DMS114 treated with DMSO at 0.1 percent for 48 hours (cell line): ENCODE results near the gene SLC6A8.
"Not testable (repeated sequence)": the region's sequence is repeated elsewhere in the genome, so short reads cannot be mapped to it uniquely, and the experiment has no call there.

Experiments used
- DNase-seq: peaks from one replicate; lab custom pipeline; 2025; ENCODE audit not compliant: unreplicated experiment; lab: John Stamatoyannopoulos, UW

SLC6A8 gene

DNA sequence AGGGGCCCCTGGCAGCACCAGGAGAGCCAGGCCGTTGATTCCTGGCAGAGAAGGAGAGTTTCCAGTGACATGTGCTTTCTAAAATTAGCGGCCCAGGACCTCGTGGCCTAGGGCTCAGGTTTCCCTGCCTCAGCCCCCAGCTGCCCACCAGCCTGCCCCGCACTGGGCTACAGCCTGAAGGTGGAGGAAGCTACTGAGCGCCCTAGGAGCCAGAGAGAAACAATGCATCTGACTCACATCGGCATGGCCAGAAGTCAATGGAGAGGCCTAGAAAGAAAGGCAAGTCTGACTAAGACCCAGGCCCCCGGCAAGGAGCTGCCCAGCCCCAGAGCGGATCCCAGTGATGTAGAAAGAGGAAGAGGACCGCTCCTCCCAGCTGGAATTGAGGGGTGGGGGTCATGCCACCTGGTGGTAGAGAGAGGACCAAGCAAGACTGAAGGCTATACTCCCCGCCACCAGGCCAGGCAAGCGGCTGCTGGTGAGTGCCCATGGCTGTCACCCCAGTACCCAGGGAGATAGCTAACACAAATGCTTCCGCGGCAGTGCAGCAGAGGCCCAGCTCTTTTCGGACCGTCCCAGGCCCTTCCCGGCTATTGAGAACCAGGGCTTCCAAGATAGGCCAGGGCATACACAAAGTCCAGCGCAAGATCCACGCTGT lies 17.8 kb downstream of the SLC6A8 start:
- DNase-seq: not testable (repeated sequence)

DNA sequence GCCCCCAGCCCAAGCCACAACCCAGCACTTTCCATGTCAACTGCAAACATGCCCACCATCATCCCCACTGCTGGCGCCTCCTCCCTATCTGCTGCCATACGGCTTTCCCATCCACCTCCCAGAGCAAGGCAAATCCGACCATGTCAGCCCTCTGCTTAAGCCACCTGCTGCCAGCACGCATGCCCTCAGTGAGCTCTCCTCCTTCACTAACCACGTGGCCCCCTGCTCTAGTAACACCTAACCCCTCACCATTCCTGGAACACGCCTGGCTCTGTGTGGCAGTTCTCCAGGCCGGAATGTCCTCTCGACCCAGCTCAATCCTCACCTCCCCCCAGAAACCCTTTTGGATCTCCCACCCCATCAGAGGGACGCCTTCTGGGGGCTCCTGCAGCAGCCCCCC lies 19.1 kb downstream of the SLC6A8 start:
- DNase-seq: no peak

DNA sequence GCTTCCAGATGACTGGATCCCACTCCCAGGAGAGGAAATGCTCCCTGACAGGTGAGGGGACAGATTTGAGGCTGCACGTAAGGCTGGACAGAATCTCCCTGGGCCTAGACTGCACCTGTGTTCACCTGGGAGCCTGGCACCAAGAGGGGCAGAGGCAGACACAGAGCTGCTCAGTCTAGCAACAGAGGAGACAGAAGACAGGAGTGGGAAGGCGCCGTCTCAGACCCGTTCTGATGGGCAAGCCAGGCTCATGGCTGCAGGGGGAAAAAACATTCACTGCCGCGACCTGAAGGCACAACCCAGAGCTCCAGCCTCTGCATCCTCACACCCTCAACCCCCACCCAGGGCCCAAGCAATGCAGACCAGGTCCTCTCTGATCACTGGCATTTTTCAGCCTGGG lies 19.7 kb downstream of the SLC6A8 start:
- DNase-seq: no peak

DNA sequence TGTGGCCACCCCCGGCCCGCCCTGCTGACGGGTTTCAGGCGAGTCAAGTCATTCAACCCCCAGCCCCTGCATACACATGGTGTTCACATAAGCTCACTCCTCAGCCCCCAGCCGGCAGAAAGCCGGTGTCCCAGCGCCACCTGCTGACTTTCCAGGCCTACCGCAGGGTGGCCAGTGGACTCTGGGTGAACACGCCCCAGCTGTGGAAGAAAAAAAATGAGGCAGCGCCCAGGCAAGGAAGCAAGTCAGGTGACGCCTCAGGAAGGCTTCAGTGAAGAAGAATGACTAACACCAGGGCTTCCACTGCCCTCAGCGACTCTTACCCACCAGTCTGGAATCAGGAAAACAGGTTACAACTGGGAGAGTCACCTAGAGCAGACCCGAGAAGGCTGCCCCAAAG lies 20.7 kb downstream of the SLC6A8 start:
- DNase-seq: peak; percentile 4

DNA sequence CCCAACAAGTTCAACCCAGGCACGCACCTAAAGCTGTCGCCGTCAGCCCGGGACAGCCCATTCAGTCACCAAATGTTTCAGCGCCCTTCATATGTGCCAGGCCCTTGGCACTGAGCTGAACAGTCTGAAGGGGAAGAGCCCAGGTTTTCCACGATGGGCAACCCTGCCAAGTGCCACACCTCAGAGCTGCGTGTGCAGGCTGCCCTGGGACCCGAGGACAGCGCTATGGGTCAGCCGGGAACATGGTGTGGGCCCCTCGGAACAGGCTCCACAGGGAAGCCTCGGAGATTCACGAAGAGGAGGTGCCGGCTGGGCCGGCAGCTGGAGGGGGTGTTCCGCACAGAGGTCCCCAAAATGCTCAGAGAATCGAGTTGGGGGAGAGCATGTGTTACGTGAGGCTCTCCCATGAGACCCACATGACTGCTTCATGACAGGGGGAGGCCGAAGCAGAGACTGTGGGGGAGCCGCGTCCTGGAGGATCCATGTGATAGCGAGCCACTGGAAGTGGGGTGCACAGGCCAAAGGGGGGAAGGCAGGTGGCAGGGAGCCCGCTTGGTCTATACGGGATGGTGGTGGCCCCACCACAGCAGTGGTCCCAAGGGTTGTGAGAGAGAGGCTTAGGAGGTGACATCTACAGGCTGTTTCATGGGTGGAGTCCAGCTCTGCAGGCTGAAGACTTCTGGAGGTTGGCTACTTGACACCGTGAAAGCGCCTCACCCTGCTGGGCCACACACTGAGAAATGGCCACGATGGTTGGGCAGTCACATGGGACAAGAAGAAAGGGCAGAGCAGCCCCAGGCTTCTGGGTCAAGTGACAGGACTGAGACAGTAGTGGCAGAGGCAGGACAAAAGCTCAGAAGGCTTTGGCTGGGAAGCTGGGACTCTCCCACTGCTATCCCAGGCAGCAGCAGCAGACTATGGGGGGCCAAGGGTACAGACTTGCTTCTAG lies 22.3 kb downstream of the SLC6A8 start:
- DNase-seq: no peak

DNA sequence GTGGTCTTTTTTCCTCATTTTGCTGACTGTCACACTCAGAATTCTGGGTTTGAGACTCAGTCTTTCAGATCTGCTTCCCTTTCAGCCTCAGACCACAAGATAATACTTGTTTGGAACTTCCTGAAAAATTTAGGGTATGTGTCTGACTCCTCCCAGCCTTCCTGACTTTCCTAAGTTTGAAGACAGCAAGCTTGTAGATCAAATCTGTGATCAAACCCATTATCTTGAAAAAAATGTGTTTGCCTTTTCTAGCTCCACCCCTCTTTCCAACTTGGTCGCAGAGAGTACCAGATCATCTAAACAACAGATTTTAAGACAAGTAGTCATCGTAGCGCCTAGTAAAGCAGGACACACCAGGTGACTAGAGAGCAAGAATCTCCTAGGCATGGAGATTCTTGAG lies 26.5 kb downstream of the SLC6A8 start:
- no peak for DNase-seq

DNA sequence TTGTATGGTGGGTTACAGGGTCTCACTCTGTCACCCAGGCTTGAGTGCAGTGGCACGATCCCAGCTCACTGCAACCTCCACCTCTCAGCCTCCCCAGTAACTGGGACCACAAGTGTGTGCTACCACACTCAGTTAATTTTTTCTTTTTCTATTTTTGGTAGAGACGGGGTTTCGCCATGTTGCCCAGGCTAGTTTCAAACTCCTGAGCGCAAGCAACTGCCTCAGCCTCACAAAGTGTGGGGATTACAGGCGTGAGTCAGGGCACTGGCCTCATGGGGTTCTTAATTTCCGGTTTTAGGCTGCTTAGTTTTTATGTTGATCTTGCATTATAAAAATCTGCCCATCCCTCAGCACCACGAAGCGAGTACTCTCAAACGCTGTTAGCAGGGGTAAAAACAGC lies 29.7 kb downstream of the SLC6A8 start:
- DNase-seq: no peak

DNA sequence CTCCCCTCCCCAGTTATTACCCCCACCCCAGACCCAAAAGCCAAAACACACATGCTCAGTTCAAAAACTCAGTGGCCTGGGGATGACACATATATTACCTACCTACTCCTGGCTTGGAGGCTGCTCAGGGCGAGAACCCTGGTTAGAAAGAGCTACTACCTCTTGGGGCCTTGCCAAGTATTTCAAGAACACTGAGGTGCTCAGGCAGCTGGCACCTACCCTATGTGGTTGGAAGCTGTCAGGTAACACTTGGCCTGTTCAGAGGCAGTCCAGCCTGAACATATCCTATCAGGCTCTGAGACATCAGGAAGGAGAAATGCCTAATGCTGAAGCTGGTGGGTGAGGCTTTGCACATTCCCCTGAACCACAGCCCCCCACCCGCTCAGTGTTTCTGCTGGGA lies 31.5 kb downstream of the SLC6A8 start:
- DNase-seq: no peak

DNA sequence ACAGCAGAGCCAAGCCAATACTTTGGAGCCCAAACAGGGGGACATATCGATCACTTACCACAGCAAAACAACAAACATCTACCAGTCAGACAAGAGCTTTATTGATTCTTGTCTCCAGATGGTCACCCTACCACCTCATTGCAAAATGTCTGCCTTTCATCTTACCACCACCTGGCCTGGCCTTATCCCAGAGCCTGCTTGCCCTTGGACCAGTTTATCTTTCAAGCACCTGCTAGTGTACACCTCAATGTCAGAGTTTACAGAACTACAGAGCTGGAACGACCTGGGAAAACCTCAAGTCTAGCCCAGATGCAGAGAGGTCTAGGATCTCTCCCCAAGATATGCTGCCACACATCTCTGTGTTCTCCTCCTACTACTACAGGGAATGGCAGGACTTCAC lies 32.0 kb downstream of the SLC6A8 start:
- DNase-seq: no peak

DNA sequence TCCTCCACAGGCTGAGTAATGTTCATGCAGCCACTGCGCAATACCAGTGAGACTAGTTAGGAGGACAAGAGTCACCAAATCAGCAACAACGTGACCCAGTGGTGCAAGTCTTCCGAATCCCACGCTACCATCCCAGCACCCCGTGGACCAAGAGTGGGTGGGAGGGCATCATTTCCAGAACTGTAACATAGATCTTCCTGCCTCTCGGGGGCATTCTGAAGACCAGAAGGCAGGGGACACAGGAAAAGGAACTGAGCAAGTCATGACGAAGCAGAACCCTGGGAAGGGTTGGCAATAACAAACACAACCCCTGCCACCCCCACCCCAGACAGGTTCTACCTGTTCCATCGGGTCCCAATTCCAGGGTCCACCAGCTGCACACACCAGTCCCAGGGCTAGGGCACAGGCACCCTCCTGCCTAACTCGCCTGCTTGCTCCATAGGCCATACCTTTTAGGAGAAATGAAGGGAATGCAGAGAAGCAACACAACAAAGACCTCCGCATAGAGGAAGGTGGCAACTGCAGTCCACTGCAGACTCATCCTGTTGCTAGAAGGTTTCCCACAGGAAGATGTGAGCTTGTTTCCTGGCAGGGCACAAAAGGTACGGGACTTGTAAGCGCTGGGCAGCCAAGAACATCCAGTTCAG lies 35.1 kb downstream of the SLC6A8 start:
- DNase-seq: no peak

DNA sequence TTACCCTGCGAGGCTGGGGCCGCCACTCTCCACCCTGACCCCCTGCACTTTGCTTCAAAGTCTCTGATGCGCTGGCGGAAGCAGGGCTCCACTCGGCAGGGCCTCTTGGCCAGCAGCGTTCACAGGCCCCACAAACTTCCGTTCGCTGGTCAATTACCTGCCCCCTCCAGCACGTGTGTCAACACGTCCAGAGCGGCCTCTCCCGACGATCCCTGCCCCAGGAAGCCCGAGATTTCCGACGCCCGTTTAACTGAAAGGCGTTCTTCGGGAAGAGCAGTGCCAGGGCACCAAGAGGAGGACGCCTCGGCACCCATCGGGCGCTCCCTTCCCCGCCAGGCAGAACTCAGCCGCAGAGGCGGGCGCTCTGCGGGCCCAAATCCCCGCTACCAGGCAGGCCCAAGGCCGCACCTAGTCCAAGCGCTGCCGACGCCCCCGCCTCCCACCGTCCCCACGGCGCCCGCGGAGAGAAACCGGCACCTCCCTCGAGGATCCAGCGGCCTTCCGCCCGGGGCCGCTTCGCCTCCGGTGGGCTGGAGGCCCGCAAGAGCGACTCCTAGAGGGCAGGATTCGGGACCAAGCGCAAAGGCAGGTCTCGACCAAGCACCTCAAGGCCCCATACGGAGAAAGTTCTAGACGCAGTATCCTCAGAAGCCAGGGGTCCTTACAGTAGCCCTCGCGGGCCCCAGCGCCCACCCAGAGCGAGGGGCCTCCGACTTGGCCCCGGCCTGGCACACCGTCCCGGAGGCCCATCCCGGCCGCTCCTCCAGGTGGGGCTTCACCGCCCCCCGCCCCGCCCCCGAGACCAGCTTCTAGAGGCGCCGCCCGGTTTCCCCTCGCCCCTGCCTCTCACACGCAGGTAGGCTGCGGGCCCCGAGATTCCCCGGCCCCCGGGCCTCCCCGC lies 35.9 kb downstream of the SLC6A8 start:
- DNase-seq: no peak

DNA sequence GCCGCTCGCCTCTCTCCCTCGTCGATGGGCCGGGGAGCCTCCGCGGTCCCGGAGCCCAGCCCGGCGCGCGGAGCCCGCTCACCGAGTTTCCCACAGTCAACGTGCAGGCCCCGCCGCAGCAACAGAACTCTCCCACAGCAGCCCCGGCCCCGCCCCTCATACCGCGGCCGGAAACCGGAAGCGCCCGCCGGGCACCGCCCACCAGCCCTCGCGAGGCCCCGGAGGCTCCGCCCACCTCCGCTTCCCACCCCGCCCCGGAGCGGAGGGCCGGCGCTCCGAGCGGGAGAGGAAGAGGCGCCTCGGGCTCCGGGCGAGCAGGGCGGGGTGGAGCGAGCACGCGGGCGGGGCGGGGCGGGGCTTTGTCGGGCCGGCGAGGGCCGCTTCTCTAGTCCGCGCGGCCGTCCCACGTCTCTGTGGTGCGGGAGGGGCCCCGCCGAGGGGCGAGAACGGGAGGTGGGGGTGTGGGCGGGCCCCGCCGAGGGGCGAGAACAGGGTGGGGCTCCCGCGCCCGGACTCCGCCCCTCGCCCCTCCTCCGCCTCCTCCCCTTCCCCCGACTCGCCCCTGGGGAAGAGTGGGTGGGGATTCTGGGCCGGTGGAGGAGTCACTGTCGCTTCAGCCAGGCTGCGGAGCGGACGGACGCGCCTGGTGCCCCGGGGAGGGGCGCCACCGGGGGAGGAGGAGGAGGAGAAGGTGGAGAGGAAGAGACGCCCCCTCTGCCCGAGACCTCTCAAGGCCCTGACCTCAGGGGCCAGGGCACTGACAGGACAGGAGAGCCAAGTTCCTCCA lies 36.7 kb downstream of the SLC6A8 start, which contains the start of the genes ABCD1 and BCAP31:
Gene ABCD1, plus strand, starts transcription at position 605 of the 787 bp plus-strand sequence. CDS start 411 bp downstream, outside the sequence.
Gene BCAP31, minus strand, starts transcription at position 136 of the 787 bp plus-strand sequence. CDS start 1,143 bp downstream, outside the sequence.
- peak; percentile 40 for DNase-seq

DNA sequence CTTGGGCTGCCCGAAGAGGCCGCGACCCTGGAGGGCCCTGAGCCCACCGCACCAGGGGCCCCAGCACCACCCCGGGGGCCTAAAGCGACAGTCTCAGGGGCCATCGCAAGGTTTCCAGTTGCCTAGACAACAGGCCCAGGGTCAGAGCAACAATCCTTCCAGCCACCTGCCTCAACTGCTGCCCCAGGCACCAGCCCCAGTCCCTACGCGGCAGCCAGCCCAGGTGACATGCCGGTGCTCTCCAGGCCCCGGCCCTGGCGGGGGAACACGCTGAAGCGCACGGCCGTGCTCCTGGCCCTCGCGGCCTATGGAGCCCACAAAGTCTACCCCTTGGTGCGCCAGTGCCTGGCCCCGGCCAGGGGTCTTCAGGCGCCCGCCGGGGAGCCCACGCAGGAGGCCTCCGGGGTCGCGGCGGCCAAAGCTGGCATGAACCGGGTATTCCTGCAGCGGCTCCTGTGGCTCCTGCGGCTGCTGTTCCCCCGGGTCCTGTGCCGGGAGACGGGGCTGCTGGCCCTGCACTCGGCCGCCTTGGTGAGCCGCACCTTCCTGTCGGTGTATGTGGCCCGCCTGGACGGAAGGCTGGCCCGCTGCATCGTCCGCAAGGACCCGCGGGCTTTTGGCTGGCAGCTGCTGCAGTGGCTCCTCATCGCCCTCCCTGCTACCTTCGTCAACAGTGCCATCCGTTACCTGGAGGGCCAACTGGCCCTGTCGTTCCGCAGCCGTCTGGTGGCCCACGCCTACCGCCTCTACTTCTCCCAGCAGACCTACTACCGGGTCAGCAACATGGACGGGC lies 37.5 kb downstream of the SLC6A8 start:
- no peak for DNase-seq

DNA sequence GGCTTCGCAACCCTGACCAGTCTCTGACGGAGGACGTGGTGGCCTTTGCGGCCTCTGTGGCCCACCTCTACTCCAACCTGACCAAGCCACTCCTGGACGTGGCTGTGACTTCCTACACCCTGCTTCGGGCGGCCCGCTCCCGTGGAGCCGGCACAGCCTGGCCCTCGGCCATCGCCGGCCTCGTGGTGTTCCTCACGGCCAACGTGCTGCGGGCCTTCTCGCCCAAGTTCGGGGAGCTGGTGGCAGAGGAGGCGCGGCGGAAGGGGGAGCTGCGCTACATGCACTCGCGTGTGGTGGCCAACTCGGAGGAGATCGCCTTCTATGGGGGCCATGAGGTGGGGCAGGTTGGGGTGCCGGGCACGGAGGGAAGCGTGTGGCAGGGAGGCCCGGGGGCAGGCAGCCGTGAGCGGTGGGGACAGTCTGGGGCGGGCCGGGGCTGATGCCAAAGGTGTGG lies 38.1 kb downstream of the SLC6A8 start:
- DNase-seq: no peak

DNA sequence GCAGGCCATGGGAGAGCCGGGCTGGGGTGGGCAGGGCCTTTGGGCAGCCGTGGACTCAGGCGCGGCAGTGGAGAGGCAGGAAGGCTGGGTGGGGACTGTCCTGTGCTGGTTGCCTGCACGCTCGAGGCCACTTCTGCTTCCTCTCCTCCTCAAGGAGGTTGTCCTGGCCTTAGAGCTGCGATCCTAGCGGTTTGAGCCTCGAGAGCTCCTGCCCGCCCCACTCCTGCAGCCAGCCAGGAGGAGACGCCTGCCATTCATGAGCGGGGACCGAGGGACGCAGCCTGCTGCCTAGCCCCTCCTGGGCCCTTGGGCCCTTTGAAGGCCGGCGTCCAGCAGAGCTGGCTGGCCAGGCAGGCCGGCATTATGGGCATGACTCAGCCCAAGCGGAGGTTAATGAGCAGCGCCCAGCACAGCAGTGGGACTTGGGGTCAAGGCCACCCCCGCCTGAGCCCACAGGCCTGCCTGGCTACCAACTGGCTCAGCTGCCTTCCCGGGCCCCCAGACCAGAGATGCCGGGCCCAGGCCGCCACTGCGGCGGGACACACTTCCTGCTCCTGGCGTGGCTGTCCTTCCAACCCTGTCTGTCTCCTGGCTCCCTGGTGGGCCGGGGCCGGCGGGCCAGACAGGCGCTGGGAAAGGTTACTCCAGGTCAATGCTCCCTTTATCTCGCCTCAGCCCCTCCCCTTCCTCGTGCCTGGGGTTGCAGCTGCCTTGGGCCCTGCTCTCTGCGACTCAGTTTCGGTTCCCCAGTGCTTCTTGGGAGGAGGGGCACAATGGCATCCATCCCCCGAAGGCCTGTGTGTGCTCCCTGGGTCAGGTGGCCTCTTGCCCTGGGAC lies 38.8 kb downstream of the SLC6A8 start:
- no peak for DNase-seq

DNA sequence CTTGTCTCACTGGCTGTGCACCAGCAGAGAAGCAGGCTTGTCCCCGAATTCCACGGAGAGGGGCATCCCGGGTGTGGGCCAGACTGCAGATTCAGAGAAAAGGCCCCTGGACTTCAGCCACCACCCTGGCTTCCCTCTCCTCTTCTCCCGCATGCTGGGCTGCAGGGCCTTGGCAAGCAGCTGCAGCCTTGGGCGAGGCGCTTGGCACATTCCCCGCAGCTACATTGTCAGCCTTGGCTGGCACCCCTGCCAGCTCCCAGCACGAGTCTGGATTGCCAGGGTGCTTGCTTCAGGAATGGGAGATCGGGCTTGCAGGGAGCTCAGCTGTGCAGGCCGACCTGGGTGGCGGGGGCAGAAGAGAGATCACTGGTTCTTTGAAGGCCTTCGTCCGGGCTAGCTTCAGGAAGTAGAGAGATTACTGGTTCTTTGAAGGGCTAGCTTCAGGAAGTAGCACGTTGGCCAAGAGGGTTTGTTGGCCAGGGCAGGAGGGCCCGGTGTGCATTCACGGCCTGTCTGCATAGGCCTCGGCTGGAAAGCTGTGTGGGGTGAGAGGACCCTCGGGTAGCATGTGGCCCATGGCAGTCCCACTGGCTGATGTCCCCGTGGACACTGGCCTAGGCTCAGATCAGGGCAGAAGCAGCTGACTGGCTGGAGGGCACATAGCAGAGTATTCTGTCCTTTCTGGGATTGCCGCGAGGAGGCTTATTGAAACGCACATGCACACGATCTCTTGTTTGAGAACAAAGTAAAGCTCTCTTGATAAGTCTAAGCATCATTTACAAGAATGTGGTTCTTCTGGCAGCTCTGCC lies 39.6 kb downstream of the SLC6A8 start:
- no peak for DNase-seq

DNA sequence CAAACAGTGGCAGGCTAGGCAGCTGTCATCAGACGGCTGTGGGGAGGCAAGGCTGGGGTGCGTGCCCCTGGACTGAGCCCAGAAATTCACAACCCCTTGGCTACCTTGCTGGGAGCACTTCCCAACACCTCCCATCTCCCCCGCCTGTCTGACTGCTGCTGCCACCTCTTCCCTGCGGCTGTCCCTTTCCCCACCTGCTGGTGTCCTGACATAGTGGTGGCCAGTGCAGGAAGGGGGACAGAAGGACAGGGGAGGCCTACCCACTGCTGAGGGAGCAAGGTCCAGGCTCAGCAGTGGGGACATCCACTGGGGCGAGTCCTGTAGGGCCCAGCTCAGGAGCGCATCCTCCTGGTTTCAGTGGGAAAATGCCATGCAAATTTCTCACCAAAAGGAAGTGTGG lies 40.4 kb downstream of the SLC6A8 start:
- no peak for DNase-seq
